DOHH2 (cell line): Measurements from ENCODE around the gene NCAM1.

ENCODE experiments used
- H3F3A ChIP-seq: fragments of 200-600 bp; sonication (generic), shearing (Covaris generic); 2 replicates; pipeline ENCODE4 v1.6.0; 2016; ENCODE audit warnings: antibody characterized with exemption, mild to moderate bottlenecking; ENCODE audit not compliant: control insufficient read depth, insufficient read depth
- H3K27ac ChIP-seq: fragments of 200-600 bp; sonication (generic); 2 replicates; pipeline ENCODE4 v1.5.1; 2014; ENCODE audit warnings: low read depth, mild to moderate bottlenecking, low read length, moderate library complexity
- H3K27me3 ChIP-seq: fragments of 200-600 bp; sonication (generic); 2 replicates; pipeline ENCODE4 v1.6.1; 2014; ENCODE audit warnings: mild to moderate bottlenecking, low read length, mixed read lengths; ENCODE audit not compliant: control insufficient read depth
- H3K36me3 ChIP-seq: fragments of 200-600 bp; sonication (generic); 2 replicates; pipeline ENCODE4 v1.6.1; 2014; ENCODE audit warnings: mild to moderate bottlenecking, low read length, moderate library complexity, mixed read lengths; ENCODE audit not compliant: control insufficient read depth
- H3K4me1 ChIP-seq: fragments of 200-600 bp; sonication (generic); 2 replicates; pipeline ENCODE4 v1.6.1; 2014; ENCODE audit warnings: mild to moderate bottlenecking, low read length, mixed read lengths; ENCODE audit not compliant: control insufficient read depth
- H3K4me2 ChIP-seq: fragments of 200-600 bp; sonication (generic); 2 replicates; pipeline ENCODE4 v1.6.0; 2014; ENCODE audit warnings: mild to moderate bottlenecking, low read length, moderate library complexity
- H3K4me3 ChIP-seq: fragments of 200-600 bp; sonication (generic); 2 replicates; pipeline ENCODE4 v1.5.1; 2014; ENCODE audit warnings: mild to moderate bottlenecking, low read length, mixed read lengths
- H3K79me2 ChIP-seq: fragments of 200-600 bp; sonication (generic); 2 replicates; pipeline ENCODE4 v1.6.1; 2014; ENCODE audit warnings: mild to moderate bottlenecking, low read length, mixed read lengths; ENCODE audit not compliant: control insufficient read depth
- H3K9me2 ChIP-seq: fragments of 200-600 bp; sonication (generic); replicated peaks from 2 replicates; pipeline ENCODE4 v1.6.1; 2014; ENCODE audit warnings: mild to moderate bottlenecking, low read length, mixed read lengths; ENCODE audit not compliant: control insufficient read depth
- H3K9me3 ChIP-seq: fragments of 200-600 bp; sonication (generic); 2 replicates; pipeline ENCODE4 v1.6.1; 2014; ENCODE audit warnings: antibody characterized with exemption, low read length, mixed read lengths; ENCODE audit not compliant: control insufficient read depth, insufficient read depth
- H4K20me1 ChIP-seq: fragments of 200-600 bp; sonication (generic); 2 replicates; pipeline ENCODE4 v1.6.0; 2014; ENCODE audit warnings: low read depth, mild to moderate bottlenecking, antibody characterized with exemption, low read length, moderate library complexity; ENCODE audit not compliant: control insufficient read depth, insufficient read depth
- CTCF ChIP-seq: fragments of 200-600 bp; sonication (generic); IDR thresholded peaks from one replicate; pipeline ENCODE4 v1.5.1; 2014; ENCODE audit warnings: antibody characterized with exemption, mild to moderate bottlenecking, low read depth, low read length; ENCODE audit not compliant: poor library complexity, severe bottlenecking
- EZH2phosphoT487 ChIP-seq: fragments of 200-600 bp; sonication (generic); IDR thresholded peaks from 2 replicates; pipeline ENCODE4 v1.6.1; 2017; ENCODE audit warnings: borderline replicate concordance, mild to moderate bottlenecking, antibody characterized with exemption, low read length, moderate library complexity, mixed read lengths

The NCAM1 gene

GRCh38 chr11:113147249-113147648, 186.0 kb downstream of the NCAM1 start:
- no peak overlapping the region for H3K27ac ChIP-seq
- H3K9me2 ChIP-seq: no peaks in the 10 kb centered on the region
- no peaks in the 10 kb centered on the region for H3K27me3 ChIP-seq
- H3K9me3 ChIP-seq: no peaks in the 10 kb centered on the region
- H3K4me3 ChIP-seq: no peak overlapping the region
- no peaks in the 10 kb centered on the region for H3K4me1 ChIP-seq
- no peaks in the 10 kb centered on the region for H4K20me1 ChIP-seq
- no peaks in the 10 kb centered on the region for H3K36me3 ChIP-seq
- no peaks in the 10 kb centered on the region for H3F3A ChIP-seq
- H3K4me2 ChIP-seq: no peak overlapping the region
- H3K79me2 ChIP-seq: no peaks in the 10 kb centered on the region
- no peak for TF ChIP-seq EZH2phosphoT487

- Histone ChIP-seq H4K20me1 (no peaks in the 10 kb centered on the region), H3K27ac (no peak overlapping the region), H3F3A (no peaks in the 10 kb centered on the region), H3K9me2 (no peaks in the 10 kb centered on the region), H3K4me2 (no peak overlapping the region), H3K9me3 (no peaks in the 10 kb centered on the region), H3K4me1 (no peaks in the 10 kb centered on the region), H3K79me2 (no peaks in the 10 kb centered on the region), H3K36me3 (no peaks in the 10 kb centered on the region), H3K27me3 (no peaks in the 10 kb centered on the region), H3K4me3 (no peak overlapping the region)
- no peak for TF ChIP-seq EZH2phosphoT487
- no peak for TF ChIP-seq CTCF
Measured at GRCh38 chr11:113148076-113148475, 186.9 kb downstream of the NCAM1 start.

- Histone ChIP-seq H3K27ac (no peak overlapping the region), H3K4me3 (no peak overlapping the region), H3K4me2 (no peak overlapping the region), H3K36me3 (no peaks in the 10 kb centered on the region), H3K27me3 (no peaks in the 10 kb centered on the region), H3K79me2 (no peaks in the 10 kb centered on the region), H3F3A (no peaks in the 10 kb centered on the region), H4K20me1 (no peaks in the 10 kb centered on the region), H3K4me1 (no peaks in the 10 kb centered on the region), H3K9me3 (no peaks in the 10 kb centered on the region), H3K9me2 (no peaks in the 10 kb centered on the region)
- TF ChIP-seq EZH2phosphoT487: no peak
- TF ChIP-seq CTCF: no peak
Measured at GRCh38 chr11:113148652-113149051, 187.4 kb downstream of the NCAM1 start.

GRCh38 chr11:113151521-113151920, 190.3 kb downstream of the NCAM1 start:
- H3K36me3 ChIP-seq: no peaks in the 10 kb centered on the region
- H3K4me2 ChIP-seq: no peak overlapping the region
- H4K20me1 ChIP-seq: no peaks in the 10 kb centered on the region
- H3K79me2 ChIP-seq: no peaks in the 10 kb centered on the region
- no peaks in the 10 kb centered on the region for H3K4me1 ChIP-seq
- H3K27me3 ChIP-seq: no peaks in the 10 kb centered on the region
- H3K27ac ChIP-seq: no peak overlapping the region
- TF ChIP-seq EZH2phosphoT487 (no peak), CTCF (no peak)
- no peak overlapping the region for H3K4me3 ChIP-seq
- H3K9me2 ChIP-seq: no peaks in the 10 kb centered on the region
- H3K9me3 ChIP-seq: no peaks in the 10 kb centered on the region
- no peaks in the 10 kb centered on the region for H3F3A ChIP-seq
